Transverse colon (tissue), 3 donors: ENCODE data around the gene PAFAH1B2.
A peak's percentile ranks its signal among the peaks of the same experiment; 100 is the strongest.

ENCODE experiments used
- POLR2A ChIP-seq: fragments of 450-650 bp; IDR thresholded peaks from one replicate; pipeline ENCODE4 v1.6.1; 2016; ENCODE audit warnings: antibody characterized with exemption, mild to moderate bottlenecking, moderate library complexity
- POLR2AphosphoS5 ChIP-seq, 3 donors: sonication (generic); formaldehyde crosslinking; IDR thresholded peaks; one replicate each; pipeline ENCODE4 v1.6.1; 2016; ENCODE audit warnings: antibody characterized with exemption in 3 of 3

DNA sequence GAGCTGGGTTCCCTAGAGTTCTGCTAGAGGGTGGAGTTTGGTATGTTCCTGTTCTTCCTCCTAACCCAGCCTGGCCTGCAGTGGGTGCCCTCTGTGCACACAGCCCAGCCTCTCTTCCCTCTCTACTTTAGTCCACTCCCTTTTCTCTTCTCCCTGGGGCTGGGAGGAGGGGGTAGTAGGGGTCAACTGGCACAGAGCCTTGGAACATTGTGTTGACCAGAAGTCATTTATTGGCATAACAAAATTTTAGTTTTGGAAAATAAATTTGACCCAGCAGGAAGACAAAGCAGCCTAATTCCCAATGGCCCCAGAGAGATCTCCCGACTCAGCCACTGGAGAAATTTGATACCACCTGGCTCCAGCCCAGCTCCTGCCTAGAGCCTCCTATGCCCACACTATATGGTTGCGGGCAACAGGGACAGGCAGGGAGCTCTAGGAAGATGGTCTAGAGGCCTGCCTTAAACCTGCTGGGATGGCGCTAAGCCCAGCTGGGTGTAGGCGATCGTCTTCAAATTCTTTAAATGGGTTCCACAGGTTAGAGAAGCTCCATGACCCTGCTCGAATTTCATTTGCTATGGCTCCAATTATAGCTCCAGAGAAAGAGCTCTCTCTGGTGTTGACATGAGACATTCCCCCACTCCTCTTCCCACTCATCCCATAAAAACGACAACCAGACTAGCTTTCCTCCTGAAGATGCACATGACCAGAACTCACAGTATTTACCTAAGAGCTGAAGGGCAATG lies 77.9 kb downstream of the PAFAH1B2 start:
- TF ChIP-seq POLR2AphosphoS5 (IDR thresholded peaks at IDR 0.05) (peak; percentile 59 to 83 (median 74)), POLR2A (peak; percentile 7)
